ENCODE results near the gene ATG16L1. TPM values are rescaled to one million over a fixed set of nuclear protein-coding genes. Genes with fewer than 3 reads are reported as not detected.

Gene ATG16L1
- total RNA-seq, 1 donor from 2014 or later: 23.5 TPM

GRCh38 chr2:233264667-233265066, 13.2 kb downstream of the ATG16L1 start:
- no peak overlapping the region for H3K27ac Mint-ChIP-seq

GRCh38 chr2:233265899-233266431, 14.5 kb downstream of the ATG16L1 start:
- no peak overlapping the region for H3K4me3 Mint-ChIP-seq
- no peaks in the 10 kb centered on the region for H3K9me3 Mint-ChIP-seq
- no peaks in the 10 kb centered on the region for H3K27me3 Mint-ChIP-seq (ENCODE audit: low read depth)
- DNase-seq (ENCODE audit: low spot score in 2 of 2, unreplicated experiment in 2 of 2): no peak
- no peak for TF ChIP-seq CTCF (IDR thresholded peaks at IDR 0.05; ENCODE audit: unreplicated experiment)
- no peaks in the 10 kb centered on the region for H3K4me1 Mint-ChIP-seq
- H3K36me3 Mint-ChIP-seq: peaks cover 48% of the 10 kb centered on the region
- no peak overlapping the region for H3K27ac Mint-ChIP-seq

More at GRCh38 chr2:233264667-233265066, 13.2 kb downstream of the ATG16L1 start:
- Mint-ChIP-seq H3K9me3 (no peaks in the 10 kb centered on the region), H3K4me3 (no peak overlapping the region), H3K36me3 (peaks cover 39% of the 10 kb centered on the region), H3K4me1 (no peaks in the 10 kb centered on the region), H3K27me3 (ENCODE audit: low read depth) (no peaks in the 10 kb centered on the region)
- no peak for TF ChIP-seq CTCF (IDR thresholded peaks at IDR 0.05; ENCODE audit: unreplicated experiment)
- no peak for DNase-seq (ENCODE audit: low spot score in 2 of 2, unreplicated experiment in 2 of 2)

- Mint-ChIP-seq H3K36me3 (peaks cover 46% of the 10 kb centered on the region), H3K9me3 (no peaks in the 10 kb centered on the region), H3K27me3 (ENCODE audit: low read depth) (no peaks in the 10 kb centered on the region), H3K4me1 (no peaks in the 10 kb centered on the region), H3K27ac (no peak overlapping the region), H3K4me3 (no peak overlapping the region)
- no peak for TF ChIP-seq CTCF (IDR thresholded peaks at IDR 0.05; ENCODE audit: unreplicated experiment)
- no peak for DNase-seq (ENCODE audit: low spot score in 2 of 2, unreplicated experiment in 2 of 2)
These were observed 15.0 kb downstream of the ATG16L1 start for GRCh38 chr2:233266481-233266880.

GRCh38 chr2:233267516-233268245, 16.2 kb downstream of the ATG16L1 start:
- no peaks in the 10 kb centered on the region for H3K4me1 Mint-ChIP-seq
- H3K36me3 Mint-ChIP-seq: peaks cover 46% of the 10 kb centered on the region
- H3K4me3 Mint-ChIP-seq: no peak overlapping the region
- H3K27me3 Mint-ChIP-seq (ENCODE audit: low read depth): no peaks in the 10 kb centered on the region
- no peaks in the 10 kb centered on the region for H3K9me3 Mint-ChIP-seq
- DNase-seq (ENCODE audit: low spot score in 2 of 2, unreplicated experiment in 2 of 2): no peak
- no peak overlapping the region for H3K27ac Mint-ChIP-seq
- no peak for TF ChIP-seq CTCF (IDR thresholded peaks at IDR 0.05; ENCODE audit: unreplicated experiment)

GRCh38 chr2:233270366-233270765, 18.9 kb downstream of the ATG16L1 start:
- Mint-ChIP-seq H3K27me3 (ENCODE audit: low read depth) (no peaks in the 10 kb centered on the region), H3K4me3 (no peak overlapping the region), H3K4me1 (no peaks in the 10 kb centered on the region), H3K9me3 (no peaks in the 10 kb centered on the region), H3K27ac (no peak overlapping the region), H3K36me3 (peaks cover 47% of the 10 kb centered on the region)
- no peak for TF ChIP-seq CTCF (IDR thresholded peaks at IDR 0.05; ENCODE audit: unreplicated experiment)
- DNase-seq (ENCODE audit: low spot score in 2 of 2, unreplicated experiment in 2 of 2): no peak

All from mesothelial cell of epicardium (in vitro differentiated cells).